HG02973 (cell line): Measurements from ENCODE around the gene TRAPPC3.

Experiments used
- ATAC-seq: cut with Tn5 transposase; IDR thresholded peaks from one replicate; pipeline ENCODE4 v1.9.1; 2021; ENCODE audit warnings: moderate library complexity; ENCODE audit not compliant: unreplicated experiment

TRAPPC3 gene

DNA sequence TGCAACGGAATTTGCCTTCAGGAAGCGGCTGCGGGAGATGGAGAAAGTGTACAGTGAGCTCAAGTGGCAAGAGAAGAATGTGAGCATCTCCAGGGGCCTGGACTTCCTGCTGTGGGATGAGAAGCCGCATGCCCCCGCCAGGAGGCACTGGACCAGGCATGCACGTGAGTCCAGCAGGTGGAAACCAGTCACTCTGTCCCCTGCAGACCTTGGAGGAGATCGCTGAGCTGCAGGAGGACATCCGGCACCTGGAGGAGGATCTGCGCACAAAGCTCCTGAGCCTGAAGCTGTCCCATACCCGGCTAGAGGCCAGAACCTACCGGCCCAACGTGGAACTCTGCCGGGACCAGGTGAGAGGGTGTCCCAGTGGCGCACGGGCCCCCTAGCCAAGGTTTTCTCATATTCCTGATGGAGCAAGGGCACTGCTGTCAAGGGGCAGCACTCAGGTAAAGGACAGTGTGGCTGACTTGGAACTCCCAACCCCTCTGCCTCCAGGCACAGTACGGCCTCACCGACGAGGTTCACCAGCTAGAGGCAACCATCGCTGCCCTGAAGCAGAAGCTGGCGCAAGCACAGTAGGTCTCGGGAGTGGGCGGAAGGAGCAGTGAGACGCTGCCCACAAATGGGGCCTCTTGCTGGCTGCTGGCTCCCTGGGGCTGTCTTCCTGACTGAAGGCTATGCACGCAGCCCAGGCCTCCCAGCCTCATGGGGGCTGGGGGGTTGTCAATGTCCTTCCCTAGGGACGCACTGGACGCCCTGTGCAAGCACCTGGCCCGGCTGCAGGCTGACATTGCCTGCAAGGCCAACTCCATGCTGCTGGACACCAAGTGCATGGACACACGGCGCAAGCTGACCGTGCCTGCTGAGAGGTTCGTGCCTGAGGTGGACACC, 61.8 kb downstream of the TRAPPC3 start:
- ATAC-seq: no peak
